ENCODE results near the gene KCNH1. TPM values are rescaled to one million over a fixed set of nuclear protein-coding genes. Genes with fewer than 3 reads are reported as not detected.
"Not testable (repeated sequence)": the region's sequence is repeated elsewhere in the genome, so short reads cannot be mapped to it uniquely, and the experiment has no call there.

Gene KCNH1
- total RNA-seq, 1 donor from 2014 or later = 2.4 TPM

GRCh38 chr1:211088156-211088555 lies 45.8 kb downstream of the KCNH1 start:
- H3K36me3 Mint-ChIP-seq = no peaks in the 10 kb centered on the region
- H3K9me3 Mint-ChIP-seq = no peaks in the 10 kb centered on the region
- no peaks in the 10 kb centered on the region for H3K4me1 Mint-ChIP-seq (ENCODE audit: unreplicated experiment)
- no peak for DNase-seq (ENCODE audit: extremely low spot score, unreplicated experiment)
- no peak overlapping the region for H3K27ac Mint-ChIP-seq
- no peak overlapping the region for H3K4me3 Mint-ChIP-seq
- no peak for TF ChIP-seq CTCF (conservative IDR thresholded peaks at IDR 0.05)
- peaks cover 4% of the 10 kb centered on the region for H3K27me3 Mint-ChIP-seq

GRCh38 chr1:211082824-211083223 lies 51.1 kb downstream of the KCNH1 start:
- Mint-ChIP-seq H3K4me3 (no peak overlapping the region), H3K27ac (no peak overlapping the region), H3K9me3 (no peaks in the 10 kb centered on the region), H3K27me3 (peaks cover 3% of the 10 kb centered on the region), H3K4me1 (ENCODE audit: unreplicated experiment) (no peaks in the 10 kb centered on the region), H3K36me3 (no peaks in the 10 kb centered on the region)
- no peak for TF ChIP-seq CTCF (conservative IDR thresholded peaks at IDR 0.05)
- no peak for DNase-seq (ENCODE audit: extremely low spot score, unreplicated experiment)

GRCh38 chr1:211081447-211081846 lies 52.5 kb downstream of the KCNH1 start:
- not testable (repeated sequence) for H3K9me3 Mint-ChIP-seq; H3K27me3 Mint-ChIP-seq; H3K4me1 Mint-ChIP-seq (ENCODE audit: unreplicated experiment); H3K4me3 Mint-ChIP-seq; H3K27ac Mint-ChIP-seq; H3K36me3 Mint-ChIP-seq; DNase-seq (ENCODE audit: extremely low spot score, unreplicated experiment)

GRCh38 chr1:211068976-211069375 lies 65.0 kb downstream of the KCNH1 start:
- H3K27ac Mint-ChIP-seq = no peak overlapping the region
- H3K4me1 Mint-ChIP-seq (ENCODE audit: unreplicated experiment) = no peaks in the 10 kb centered on the region
- no peaks in the 10 kb centered on the region for H3K36me3 Mint-ChIP-seq
- H3K27me3 Mint-ChIP-seq = no peaks in the 10 kb centered on the region
- DNase-seq (ENCODE audit: extremely low spot score, unreplicated experiment) = no peak
- H3K4me3 Mint-ChIP-seq = no peak overlapping the region
- H3K9me3 Mint-ChIP-seq = peaks cover 6% of the 10 kb centered on the region
- no peak for TF ChIP-seq CTCF (conservative IDR thresholded peaks at IDR 0.05)

- Mint-ChIP-seq H3K36me3 (no peaks in the 10 kb centered on the region), H3K27me3 (no peaks in the 10 kb centered on the region), H3K4me1 (ENCODE audit: unreplicated experiment) (no peaks in the 10 kb centered on the region), H3K27ac (no peak overlapping the region), H3K4me3 (no peak overlapping the region), H3K9me3 (peaks cover 6% of the 10 kb centered on the region)
- TF ChIP-seq CTCF (conservative IDR thresholded peaks at IDR 0.05) = no peak
- DNase-seq (ENCODE audit: extremely low spot score, unreplicated experiment) = no peak
Observed at GRCh38 chr1:211066781-211067384, 67.1 kb downstream of the KCNH1 start.

- not testable (repeated sequence) for DNase-seq (ENCODE audit: extremely low spot score, unreplicated experiment); H3K9me3 Mint-ChIP-seq; H3K4me1 Mint-ChIP-seq (ENCODE audit: unreplicated experiment); H3K36me3 Mint-ChIP-seq; H3K27ac Mint-ChIP-seq; H3K4me3 Mint-ChIP-seq
- peaks cover 10% of the 10 kb centered on the region for H3K27me3 Mint-ChIP-seq
Observed at GRCh38 chr1:211041838-211042237, 92.1 kb downstream of the KCNH1 start.

GRCh38 chr1:211037095-211037494 lies 96.9 kb downstream of the KCNH1 start:
- Mint-ChIP-seq H3K27ac (no peak overlapping the region), H3K4me3 (no peak overlapping the region), H3K4me1 (ENCODE audit: unreplicated experiment) (no peaks in the 10 kb centered on the region), H3K27me3 (peaks cover 4% of the 10 kb centered on the region), H3K9me3 (no peaks in the 10 kb centered on the region), H3K36me3 (no peaks in the 10 kb centered on the region)
- TF ChIP-seq CTCF (conservative IDR thresholded peaks at IDR 0.05) = no peak
- DNase-seq (ENCODE audit: extremely low spot score, unreplicated experiment) = no peak

Data from type B pancreatic cell (in vitro differentiated cells).